GM21723 (cell line): ENCODE data around the gene UNC5C.
A peak's percentile ranks its signal among the peaks of the same experiment; 100 is the strongest.

Source experiments
- ATAC-seq: cut with Tn5 transposase; IDR thresholded peaks from one replicate; pipeline ENCODE4 v1.9.1; 2021; ENCODE audit warnings: mild to moderate bottlenecking, moderate library complexity; ENCODE audit not compliant: unreplicated experiment

The UNC5C gene

DNA sequence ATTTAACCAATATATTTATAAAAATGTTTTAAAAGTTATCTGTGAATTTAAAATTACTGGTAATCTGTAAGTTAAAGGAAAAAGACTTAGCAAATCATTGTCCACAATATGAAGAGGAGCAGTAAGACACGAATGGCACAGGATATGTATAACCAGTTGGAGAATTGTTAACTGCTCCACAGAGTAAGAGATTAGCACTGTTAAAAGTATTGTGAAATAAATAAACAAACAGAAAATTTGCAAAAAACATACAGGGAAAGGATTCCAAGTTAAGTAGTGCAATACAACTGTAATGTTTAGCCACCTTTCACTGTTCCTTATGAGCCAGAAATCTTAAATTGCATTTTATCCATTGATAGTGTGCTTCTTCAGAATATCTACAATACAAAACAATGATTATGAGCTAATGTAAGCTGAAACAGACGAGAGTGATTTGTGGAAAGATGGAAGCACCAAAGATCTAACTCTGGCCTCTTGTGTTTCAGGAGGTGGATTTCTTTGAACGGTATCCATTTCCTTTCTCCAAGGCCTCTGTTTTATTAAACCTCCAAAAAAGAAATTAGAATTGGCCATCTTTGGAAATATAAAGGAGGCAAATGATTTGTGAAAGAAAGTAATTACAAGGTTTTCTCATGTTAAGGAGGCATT, 188.4 kb downstream of the UNC5C start:
- ATAC-seq, result no peak

DNA sequence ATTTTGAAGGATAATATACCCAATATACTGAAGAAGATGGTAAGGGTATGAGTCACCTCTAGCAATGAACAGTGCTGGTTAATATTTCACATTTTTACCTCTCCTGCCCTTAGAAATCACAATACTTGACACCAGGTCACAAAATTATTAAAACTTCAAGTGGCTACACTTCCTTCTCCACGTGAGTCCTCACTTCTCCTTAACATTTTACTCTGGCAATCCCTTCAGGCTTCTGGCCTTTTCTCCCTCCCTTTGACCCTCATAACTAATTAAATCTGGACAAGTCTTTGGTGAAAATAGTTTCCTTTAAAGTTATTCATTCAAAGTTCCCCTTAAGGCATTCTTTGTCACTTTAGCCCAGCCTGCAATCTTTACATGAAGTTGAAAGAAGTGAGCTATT, 190.4 kb downstream of the UNC5C start:
- ATAC-seq, result no peak

DNA sequence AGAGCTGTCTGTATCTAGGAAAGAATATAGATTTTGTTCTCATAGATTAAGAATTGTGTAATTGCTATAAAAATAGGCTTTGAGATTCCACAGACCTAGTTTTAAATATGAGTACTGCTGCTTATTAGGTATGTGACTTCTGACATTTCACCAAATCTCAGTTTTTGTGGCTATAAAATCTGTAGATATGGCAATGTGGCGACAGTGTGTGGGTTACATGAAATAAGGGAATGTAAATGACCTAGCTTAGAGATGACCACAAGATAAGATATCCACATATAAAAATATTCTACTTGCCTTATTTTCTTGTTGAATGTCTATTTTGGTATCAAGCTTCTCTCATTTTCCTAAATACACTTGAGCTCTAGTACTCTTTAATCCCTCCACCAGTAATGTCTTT, 193.8 kb downstream of the UNC5C start:
- ATAC-seq, result no peak

DNA sequence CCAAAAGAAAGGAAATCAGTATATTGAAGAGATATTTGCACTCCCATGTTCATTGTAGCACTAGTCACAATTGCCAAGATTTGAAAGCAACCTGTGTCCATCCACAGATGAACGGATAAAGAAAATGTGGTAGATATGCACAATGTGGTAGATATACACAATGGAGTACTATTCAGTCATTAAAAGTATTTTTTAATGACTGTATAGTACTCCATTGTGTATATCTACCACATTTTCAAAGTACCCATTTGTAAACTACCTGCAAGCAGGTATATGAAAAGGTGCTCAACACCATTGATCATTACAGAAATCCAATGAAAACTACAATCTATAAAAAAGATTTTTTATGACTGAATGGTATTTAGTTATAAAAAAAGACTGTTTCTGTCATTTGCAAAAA, 200.4 kb downstream of the UNC5C start:
- no peak for ATAC-seq

DNA sequence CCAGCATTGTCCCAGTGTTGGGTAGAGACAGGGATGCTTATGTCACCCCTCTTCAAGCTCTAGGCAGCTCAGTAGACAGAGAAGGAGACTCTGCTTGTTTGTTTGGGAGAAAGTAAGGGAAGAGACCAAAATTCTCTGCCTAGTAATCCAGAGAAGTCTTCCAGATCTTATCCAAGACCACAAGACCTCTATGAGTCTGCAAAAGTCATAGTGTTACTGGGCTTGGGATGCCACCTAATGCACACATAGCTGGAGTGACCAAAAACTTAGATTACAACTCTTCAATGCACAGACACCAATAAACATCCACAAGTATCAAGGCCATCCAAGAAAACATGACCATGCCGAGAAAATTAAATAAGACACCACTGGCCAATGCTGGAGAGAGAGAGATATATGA, 205.5 kb downstream of the UNC5C start:
- ATAC-seq, result no peak

DNA sequence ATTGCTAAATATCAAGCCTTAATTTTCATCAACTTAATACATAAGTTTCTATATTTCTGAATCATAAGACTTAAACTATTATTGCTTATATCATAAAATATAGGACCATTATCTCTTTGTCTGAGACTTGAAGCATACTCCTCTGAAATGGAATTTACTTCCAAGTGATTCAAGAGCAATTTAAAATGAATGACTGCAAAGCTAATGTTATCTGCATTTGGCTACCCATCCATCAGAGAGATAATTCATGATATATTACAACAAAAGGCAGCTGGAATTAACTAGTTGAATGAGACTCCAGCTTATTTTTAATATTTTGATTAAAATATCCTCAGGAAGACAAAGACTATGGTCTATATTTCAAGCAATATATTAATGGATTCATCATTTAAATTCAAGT, 208.6 kb downstream of the UNC5C start:
- ATAC-seq, result no peak

DNA sequence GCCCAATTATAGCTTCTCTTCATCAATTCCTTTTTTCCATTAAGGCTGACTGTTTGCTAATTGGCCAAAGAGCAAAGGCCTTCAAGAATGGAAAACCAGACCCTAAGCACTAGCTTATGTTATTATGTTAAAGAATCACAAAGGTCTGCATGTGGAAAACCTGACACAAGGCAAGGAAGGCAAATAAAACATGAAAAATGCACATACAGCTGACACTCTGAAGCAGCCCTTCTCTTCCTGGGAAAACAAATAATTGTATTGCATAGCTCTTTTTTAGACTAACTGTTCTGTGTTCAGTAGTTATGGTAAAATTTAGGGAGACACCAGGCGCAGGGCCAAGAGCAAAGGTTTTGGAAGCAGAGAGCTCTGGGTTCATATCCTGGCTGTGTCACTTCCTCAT, 223.1 kb downstream of the UNC5C start:
- no peak for ATAC-seq

DNA sequence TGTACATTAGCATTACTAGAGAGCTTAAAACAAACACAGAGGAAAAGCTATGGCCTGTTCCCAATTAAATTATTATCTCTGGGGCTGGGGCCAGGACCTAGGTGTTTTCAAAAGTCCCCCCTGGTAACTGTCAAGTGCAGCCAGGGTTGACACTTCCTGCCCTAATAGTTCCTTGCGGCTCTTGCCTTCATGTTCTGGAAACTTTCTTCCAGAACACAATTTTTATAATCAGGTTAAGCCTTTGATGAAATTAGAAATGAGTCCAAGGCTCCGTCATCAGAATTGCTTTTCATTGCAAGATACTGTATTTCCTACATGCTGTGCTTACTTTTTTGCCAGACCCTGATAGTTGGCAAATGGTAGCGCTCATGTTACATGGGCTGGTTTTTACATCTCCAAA, 229.6 kb downstream of the UNC5C start:
- ATAC-seq, result no peak

DNA sequence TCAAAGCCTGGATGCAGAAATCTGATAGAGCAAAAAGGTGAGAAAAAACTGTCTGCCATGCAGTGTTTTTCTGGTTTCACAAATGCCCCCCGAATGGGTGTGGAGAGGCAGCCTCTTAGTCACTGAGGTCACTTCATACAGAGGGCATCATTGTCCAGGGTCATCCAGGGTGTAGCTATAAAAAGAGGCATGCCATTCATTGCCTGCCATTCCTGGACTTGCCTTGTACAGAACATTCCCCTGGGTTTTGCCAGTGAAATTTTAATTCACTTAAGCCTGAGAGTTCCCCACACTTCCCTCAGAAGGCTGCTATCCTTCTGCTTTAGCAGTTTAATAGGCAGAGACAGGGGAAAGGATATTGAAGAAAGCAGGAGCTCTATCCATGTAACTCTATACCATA, 230.3 kb downstream of the UNC5C start:
- no peak for ATAC-seq

DNA sequence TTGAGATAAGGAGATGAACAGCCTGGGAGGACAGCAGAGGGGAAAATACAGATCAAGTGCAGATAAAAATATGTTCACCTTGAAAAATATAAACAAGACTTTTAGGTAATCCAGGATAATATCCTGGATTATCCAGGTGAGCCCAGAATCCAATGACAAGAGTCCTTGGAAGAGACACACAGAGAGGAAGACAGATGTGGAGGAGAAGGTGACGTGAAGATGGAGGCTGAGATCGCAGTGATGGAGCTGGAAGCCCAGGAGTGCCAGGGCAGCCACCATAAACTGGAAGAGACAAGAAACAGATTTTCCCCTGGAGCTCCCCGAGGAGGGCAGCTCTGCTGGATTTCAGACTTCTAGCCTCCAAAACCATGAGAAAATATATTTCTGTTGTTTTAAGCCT, 230.7 kb downstream of the UNC5C start:
- no peak for ATAC-seq

DNA sequence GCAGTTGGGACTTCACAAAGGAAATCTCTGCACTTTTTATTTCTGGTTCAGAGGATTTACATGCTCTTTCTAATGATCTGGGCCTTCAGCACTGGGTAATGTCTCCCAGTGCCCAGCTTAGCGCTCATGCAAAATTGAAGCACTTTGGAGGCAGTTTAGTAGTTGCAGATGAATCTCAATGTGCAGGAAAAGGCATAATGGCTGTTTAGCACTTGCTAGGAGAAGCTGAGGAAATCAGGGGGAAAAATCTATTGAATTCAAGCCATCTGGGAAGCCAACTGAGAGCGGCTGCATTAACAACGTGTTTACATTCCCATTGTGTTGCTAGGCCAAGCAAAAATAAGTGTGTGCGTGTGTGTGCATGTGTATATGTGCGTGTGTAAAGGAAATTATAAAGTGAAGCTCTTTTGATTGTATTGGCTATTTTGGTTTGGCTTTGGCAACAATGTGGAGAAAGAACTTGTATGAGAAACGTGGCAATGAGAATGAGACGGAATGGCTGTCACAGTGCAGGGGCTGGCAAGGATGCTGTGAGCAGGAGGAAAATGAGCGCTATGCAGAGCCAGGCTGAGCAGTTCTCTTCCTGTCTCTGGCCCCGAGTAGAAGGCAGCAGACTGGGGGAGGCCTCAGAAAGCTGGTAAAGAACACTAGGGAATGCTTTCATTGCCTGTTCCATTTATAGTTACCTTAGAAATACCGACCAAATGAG, 231.5 kb downstream of the UNC5C start:
- ATAC-seq, result no peak

DNA sequence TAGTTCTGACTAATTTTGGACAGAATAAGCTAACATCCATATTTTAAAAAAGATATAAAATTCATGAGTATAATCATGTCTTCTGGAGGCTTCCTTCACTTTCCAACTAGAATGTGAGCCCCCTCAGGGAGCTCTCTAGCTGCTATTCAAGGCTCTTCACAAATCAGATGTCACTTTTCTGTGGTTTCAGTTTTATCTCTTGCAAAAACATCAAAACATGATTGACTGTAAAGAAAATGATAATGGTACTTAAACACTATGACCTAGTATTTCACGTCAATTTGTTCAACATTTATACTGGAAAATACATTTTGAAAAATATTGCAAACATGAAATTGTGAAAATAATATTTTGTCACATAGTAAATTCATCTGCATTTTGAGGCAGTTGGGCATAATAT, 234.2 kb downstream of the UNC5C start:
- ATAC-seq, result no peak

DNA sequence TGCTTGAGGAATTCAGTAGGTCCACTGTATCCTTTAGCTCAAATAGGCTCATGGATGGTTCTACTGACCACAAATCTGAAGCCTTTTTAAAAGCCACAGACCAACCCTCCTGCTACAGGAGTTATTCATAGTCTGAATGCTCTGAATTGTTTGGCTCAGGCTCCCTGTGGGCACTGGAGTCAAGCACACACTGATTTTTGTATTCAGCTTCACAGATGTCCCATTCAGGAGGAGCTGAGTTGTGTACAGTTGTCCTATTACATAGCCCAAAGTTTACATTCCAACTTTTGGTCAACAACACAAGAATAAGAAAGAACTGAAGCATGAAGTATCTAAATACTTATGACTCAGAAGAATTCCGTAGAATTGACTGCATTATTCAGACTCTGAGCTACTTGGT, 243.9 kb downstream of the UNC5C start:
- no peak for ATAC-seq

DNA sequence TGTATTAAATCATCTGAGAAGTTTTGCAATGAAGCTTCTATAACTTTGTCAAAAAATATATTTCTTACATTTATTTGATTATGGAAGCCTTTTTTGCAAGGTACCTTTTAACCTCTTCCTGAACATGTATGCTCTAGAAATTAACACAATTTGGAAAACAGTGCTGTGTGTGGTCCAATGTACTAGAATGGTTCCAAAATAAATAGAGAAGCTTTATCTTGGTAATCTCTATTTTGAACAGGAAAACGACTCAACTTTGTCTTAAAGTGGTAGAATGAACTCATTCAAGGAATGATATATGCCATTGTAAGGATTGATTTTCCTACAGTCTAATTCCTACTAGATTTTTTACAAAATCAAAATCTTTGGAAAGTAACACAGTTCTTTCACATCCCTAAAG, 248.5 kb downstream of the UNC5C start:
- ATAC-seq, result no peak

DNA sequence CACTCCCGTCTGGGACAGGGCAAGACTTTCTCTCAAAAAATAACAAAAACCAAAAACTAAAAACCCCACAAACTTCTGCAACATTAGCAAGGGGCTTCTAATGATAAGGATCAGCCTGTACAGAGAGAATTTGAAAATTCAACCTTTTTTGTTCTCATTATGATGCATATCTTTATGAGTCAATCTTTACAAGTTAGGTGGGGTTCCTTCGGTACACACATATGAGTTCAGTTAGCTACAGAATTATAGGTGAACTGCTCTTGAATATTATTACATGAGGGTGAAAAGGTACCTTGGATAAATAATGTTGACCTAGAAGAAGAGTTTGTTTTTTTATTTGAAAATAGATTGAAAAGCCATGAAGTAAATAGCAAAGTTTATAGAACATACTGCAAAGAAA, 252.7 kb downstream of the UNC5C start:
- no peak for ATAC-seq

DNA sequence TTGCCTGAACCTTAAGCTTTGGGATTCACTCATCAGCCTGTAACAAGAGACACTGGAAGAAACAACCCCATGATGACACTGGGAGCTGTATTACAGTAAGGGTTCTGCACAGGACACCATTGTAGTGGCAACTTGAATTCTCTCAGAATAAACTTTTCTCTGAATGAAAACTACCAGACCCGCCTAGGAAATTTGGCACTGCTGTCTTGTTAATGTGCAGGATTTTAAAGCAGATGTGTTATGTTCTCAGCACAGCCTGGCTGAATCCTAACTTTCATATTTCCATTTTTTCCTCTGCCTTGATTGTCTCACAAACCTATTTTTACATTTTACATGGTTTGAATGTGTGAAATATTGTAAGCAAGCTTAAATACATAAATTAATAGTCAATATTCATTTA, 253.6 kb downstream of the UNC5C start:
- ATAC-seq, result no peak

DNA sequence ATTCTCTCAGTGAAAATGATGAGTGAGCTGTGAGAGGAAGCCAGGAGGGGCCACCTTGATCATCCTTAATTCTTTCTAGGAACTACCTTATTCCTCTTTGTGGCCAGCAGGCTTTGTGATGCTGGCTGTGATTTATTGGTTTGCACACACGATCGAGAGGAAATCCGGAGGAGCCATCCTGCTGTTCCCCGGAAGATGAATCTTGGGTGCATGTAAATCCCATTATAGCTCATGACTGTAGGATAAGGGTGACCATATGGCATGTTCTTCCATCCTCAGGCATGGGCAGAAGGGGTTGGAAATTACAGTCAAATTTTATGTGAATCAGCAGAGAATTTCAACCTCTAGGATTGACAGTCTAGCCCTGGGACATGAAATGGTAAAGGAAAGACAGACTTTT, 254.5 kb downstream of the UNC5C start:
- ATAC-seq, result no peak

DNA sequence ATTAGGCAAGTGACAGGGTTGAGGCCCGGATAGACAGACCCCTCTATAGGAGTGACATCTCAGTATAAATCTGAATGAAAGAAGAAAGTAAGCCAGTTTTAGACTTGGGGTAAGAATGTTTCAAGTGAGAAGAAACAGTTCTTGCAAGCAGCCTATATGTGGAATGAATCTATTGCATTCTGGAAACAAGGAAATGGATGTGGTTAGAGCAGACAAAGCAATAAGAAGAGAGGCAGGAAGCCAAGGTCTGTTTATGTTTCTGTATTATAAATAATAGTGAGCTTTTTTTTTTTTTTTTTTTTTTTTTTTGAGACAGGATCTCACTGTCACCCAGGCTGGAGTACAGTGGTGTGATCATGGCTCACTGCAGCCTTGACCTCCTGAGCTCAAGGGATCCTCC, 255.8 kb downstream of the UNC5C start:
- ATAC-seq, result no peak

DNA sequence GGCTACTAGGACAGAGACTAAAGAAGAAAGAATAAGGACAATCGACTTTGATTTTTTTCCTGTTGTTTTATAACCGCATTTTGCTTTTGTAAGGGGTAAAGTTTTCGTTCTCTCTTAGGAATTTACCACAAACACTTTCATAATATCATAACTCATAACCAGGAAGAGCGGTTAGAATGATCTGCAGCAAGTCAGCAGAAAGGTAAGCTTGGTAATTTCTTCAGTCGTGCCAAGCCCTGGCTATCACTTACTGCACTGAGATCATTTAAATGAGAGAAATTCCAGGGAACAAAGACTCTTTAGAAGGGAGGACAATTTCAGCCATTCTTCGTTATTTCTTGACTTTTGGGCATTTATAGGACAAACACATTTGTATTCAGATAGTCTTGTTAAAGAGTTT, 258.1 kb downstream of the UNC5C start:
- no peak for ATAC-seq

DNA sequence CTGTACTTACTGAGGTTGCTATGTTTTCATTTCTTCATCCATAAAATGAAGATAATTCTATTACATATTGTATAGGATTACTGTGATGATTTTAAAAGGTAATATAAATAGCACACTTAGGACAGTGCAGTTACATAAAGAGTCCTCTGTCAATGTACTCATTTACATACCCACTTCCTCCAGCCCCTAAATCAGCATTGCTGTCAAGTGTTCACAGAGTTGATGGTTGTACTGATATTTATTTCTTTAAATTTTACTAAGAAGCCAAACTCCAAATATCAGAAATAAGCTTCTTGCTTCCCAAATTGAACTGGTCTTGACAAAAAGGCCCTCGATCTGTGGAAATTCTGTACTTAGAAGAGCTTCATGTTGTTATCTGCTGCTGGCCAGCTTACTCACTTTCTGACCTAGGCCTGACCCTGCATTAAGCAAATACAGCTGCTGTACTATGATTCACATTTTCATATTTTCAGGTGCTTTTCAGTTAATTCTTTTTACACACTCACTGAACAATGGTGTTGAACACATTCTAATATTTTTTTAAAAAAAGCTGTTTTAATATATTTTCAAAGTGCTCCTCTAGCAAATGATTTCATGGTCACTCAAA, 259.6 kb downstream of the UNC5C start:
- ATAC-seq, result peak; percentile 70

DNA sequence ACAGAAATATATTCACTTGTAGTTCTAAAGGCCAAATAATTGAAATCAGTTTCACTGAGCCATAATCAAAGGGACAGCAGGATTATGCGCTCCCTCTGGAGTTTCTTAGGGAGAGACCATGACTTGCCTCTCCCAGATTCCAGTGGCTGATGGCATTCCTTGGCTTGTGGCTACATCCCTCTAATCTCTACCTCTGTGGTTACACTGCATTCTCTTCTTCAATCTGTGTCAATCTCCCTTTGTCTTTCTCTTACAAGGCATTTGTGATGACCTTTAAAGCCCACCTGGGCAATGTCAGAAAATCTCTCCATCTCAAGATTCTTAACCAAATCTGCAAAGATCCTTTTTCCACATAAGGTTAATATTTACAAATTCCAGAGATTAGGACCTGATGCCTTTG, 260.2 kb downstream of the UNC5C start:
- no peak for ATAC-seq

DNA sequence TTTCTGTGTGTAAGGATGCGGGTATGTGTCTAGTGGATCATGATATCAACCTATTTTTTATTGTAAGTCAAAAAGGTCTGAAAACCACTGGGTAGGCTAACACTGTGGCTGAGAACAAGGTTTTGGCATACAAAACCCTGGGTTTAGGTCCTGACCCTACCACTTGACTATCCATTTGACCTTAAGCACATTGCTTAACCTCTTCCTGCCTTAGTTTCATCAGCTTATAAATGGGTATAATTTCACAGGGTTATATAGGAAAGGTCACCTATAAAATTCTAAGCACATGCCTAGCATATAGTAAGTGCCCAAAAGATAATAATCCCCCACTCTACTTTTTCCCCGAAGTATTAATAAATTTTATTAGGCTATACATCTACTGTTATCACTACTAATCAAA, 263.0 kb downstream of the UNC5C start:
- ATAC-seq, result no peak

DNA sequence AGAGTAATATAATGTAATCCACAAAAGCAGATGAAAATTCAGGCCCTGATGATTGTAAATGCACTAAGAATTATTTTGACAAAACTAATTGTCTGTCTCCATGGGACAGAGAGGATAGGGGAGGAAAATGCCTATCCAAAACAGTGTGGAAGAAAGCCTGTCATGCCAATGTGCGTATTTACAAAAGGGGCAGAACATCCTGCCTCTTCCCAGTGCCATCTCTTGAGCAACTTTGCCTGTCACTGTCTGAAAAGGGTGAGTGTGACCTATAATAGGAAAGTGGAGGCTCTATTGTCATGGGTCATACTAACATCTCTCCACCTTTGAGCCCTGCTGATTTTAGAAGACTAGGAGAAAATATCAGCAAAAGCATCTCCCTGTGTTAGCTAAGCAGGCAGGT, 264.1 kb downstream of the UNC5C start:
- ATAC-seq, result no peak
